ENCODE results near the gene ATG4C.
"Not testable (repeated sequence)": the region's sequence is repeated elsewhere in the genome, so short reads cannot be mapped to it uniquely, and the experiment has no call there.

GRCh38 chr1:62827786-62828185 lies 43.9 kb downstream of the ATG4C start:
- not testable (repeated sequence) for TF ChIP-seq EZH2 (IDR thresholded peaks at IDR 0.05; ENCODE audit: insufficient read depth, poor library complexity, severe bottlenecking); EZH2phosphoT487 (IDR thresholded peaks at IDR 0.05; ENCODE audit: insufficient read depth, low read depth)

Data from GM23248 (cell line).